ENCODE measurements around the gene DAPK3.
"Not testable (repeated sequence)": the region's sequence is repeated elsewhere in the genome, so short reads cannot be mapped to it uniquely, and the experiment has no call there.

- TF ChIP-seq CTCF, POLR2AphosphoS5, POLR2A (IDR thresholded peaks at IDR 0.05): not testable (repeated sequence)
Observed at GRCh38 chr19:3998667-3999412, 27.9 kb upstream of the DAPK3 start.

Data from transverse colon (tissue), 4 donors.